Adrenal gland (tissue), 5 donors: Measurements from ENCODE around the gene SRCAP.

Source experiments
- POLR2A ChIP-seq, 2 donors: fragments of 450-650 bp; IDR thresholded peaks; one replicate each; pipeline ENCODE4 v1.6.1; 2017; ENCODE audit warnings: antibody characterized with exemption in 2 of 2, mild to moderate bottlenecking in 2 of 2, moderate library complexity in 1 of 2
- TF ChIP-seq, protein P1 (sequence below), 6 experiments: fragments of 450-650 bp in 4 of 6; fragments of 200-600 bp in 2 of 6; sonication (generic) in 1 of 6; IDR thresholded peaks; 1 replicate in 5 of 6; 2 replicates in 1 of 6; pipeline versions ENCODE4 v1.5.1 to v1.8.0; 2016 to 2021; ENCODE audit warnings: antibody characterized with exemption in 6 of 6, mild to moderate bottlenecking in 2 of 6, moderate library complexity in 1 of 6
- donor health status: DM: no; HTN: no; CAD: no.

DNA sequence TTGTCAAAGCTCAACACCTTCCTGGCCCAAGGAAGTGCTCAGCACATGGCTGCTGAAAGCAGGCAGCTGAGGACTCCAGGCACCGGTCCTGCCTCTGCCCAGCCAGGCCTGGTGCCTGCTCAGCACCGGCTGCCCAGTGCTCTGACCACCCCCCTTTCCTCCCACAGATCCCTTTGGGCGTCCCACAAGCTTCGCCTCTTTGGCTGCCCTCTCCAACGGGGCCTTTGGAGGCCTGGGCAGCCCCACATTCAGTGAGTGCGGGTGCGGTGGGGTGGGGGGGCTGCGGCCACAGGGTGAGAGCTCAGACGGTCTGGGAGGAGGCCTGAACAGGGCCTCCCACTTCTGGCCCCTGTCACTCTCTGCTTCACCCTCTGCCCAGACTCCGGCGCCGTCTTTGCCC, 30.6 kb upstream of the SRCAP start:
- TF ChIP-seq, protein P1, sequence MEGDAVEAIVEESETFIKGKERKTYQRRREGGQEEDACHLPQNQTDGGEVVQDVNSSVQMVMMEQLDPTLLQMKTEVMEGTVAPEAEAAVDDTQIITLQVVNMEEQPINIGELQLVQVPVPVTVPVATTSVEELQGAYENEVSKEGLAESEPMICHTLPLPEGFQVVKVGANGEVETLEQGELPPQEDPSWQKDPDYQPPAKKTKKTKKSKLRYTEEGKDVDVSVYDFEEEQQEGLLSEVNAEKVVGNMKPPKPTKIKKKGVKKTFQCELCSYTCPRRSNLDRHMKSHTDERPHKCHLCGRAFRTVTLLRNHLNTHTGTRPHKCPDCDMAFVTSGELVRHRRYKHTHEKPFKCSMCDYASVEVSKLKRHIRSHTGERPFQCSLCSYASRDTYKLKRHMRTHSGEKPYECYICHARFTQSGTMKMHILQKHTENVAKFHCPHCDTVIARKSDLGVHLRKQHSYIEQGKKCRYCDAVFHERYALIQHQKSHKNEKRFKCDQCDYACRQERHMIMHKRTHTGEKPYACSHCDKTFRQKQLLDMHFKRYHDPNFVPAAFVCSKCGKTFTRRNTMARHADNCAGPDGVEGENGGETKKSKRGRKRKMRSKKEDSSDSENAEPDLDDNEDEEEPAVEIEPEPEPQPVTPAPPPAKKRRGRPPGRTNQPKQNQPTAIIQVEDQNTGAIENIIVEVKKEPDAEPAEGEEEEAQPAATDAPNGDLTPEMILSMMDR (IDR thresholded peaks at IDR 0.05), result no peak
- no peak for TF ChIP-seq POLR2A (IDR thresholded peaks at IDR 0.05)
